CD4-positive, alpha-beta T cell (primary cell): Measurements from ENCODE around the gene TRIM47. TPM values are rescaled to one million over a fixed set of nuclear protein-coding genes. Genes with fewer than 3 reads are reported as not detected.
"Not testable (repeated sequence)": the region's sequence is repeated elsewhere in the genome, so short reads cannot be mapped to it uniquely, and the experiment has no call there.

Experiments
- ATAC-seq: fragments of 200-7000 bp; cut with Tn5 transposase; one replicate; pipeline ENCODE4 v1.10.0; 2022; ENCODE audit warnings: mild to moderate bottlenecking; ENCODE audit not compliant: poor library complexity
- CTCF ChIA-PET: fragments of 350-600 bp; sonication (Branson Sonifier 250); formaldehyde crosslinking; loops from one replicate; lab custom pipeline; 2021; ENCODE audit warnings: antibody characterized with exemption, inconsistent platforms; lab: Charles Lee
- POLR2A ChIA-PET: fragments of 350-600 bp; sonication (Branson Sonifier 250); formaldehyde crosslinking; loops from one replicate; lab custom pipeline; 2021; ENCODE audit warnings: antibody characterized with exemption, inconsistent platforms; lab: Charles Lee
- DNase-seq, 14 experiments: peaks; one replicate each; pipeline ENCODE4 v3.0.0-alpha.2; 2013 to 2020; ENCODE audit warnings: mixed read lengths in 2 of 14
- H3K27ac ChIP-seq, 2 donors: one replicate each; pipeline versions ENCODE4 v1.5.1 to v1.7.0; 2013; ENCODE audit warnings: low read length in 2 of 2, low read depth in 1 of 2, mild to moderate bottlenecking in 1 of 2
- H3K27me3 ChIP-seq, 2 experiments: 1 replicate in 1 of 2; 2 replicates in 1 of 2; pipeline versions ENCODE4 v1.6.1 to v1.7.0; 2013; ENCODE audit warnings: low read length in 2 of 2, control low read depth in 1 of 2, mild to moderate bottlenecking in 1 of 2, moderate library complexity in 1 of 2; ENCODE audit not compliant: insufficient read depth in 2 of 2, control insufficient read depth in 1 of 2
- H3K36me3 ChIP-seq: one replicate; pipeline ENCODE4 v1.6.1; 2013; ENCODE audit warnings: low read length, control low read depth; ENCODE audit not compliant: insufficient read depth
- H3K4me1 ChIP-seq: one replicate; pipeline ENCODE4 v1.6.1; 2013; ENCODE audit warnings: low read length, control low read depth; ENCODE audit not compliant: insufficient read depth
- H3K4me3 ChIP-seq: one replicate; pipeline ENCODE4 v1.5.1; 2013; ENCODE audit warnings: mild to moderate bottlenecking, low read length, moderate library complexity
- H3K9me3 ChIP-seq, 2 experiments: 1 replicate in 1 of 2; 2 replicates in 1 of 2; pipeline versions ENCODE4 v1.6.1 to v1.7.0; 2013; ENCODE audit warnings: low read length in 2 of 2, mild to moderate bottlenecking in 2 of 2, control low read depth in 1 of 2, moderate library complexity in 1 of 2; ENCODE audit not compliant: control insufficient read depth in 1 of 2, insufficient read depth in 1 of 2
- H3K27ac Mint-ChIP-seq: one replicate; pipeline ENCODE4 v1.8.0; 2020; ENCODE audit warnings: mixed read lengths
- H3K27me3 Mint-ChIP-seq: one replicate; pipeline ENCODE4 v1.8.0; 2021; ENCODE audit warnings: mixed read lengths
- H3K36me3 Mint-ChIP-seq: one replicate; pipeline ENCODE4 v1.8.0; 2021; ENCODE audit warnings: low read depth, mixed read lengths
- H3K4me1 Mint-ChIP-seq: one replicate; pipeline ENCODE4 v1.8.0; 2021; ENCODE audit warnings: low read depth, mixed read lengths
- H3K4me3 Mint-ChIP-seq: one replicate; pipeline ENCODE4 v1.8.0; 2020; ENCODE audit warnings: mild to moderate bottlenecking, mixed read lengths
- H3K9me3 Mint-ChIP-seq: one replicate; pipeline ENCODE4 v1.8.0; 2020; ENCODE audit warnings: mixed read lengths
- intact Hi-C, 2 experiments: fragments of 100-400 bp; cut with DNase I in 1 of 2; cut with micrococcal nuclease in 1 of 2; formaldehyde crosslinking; loops; one replicate each; pipeline versions ENCODE4 v1.15.1 to v1.9.0; 2023 to 2025; cut with DNase I, micrococcal nuclease
- total RNA-seq, 174 experiments: library from RNA in 2 of 174; stranded (reverse) in 2 of 174; gene quantifications; one replicate each; pipeline ENCODE4 v1.2.3 and lab custom pipeline; 2021 to 2026
- TF ChIP-seq, protein P1 (sequence below): fragments of 200-600 bp; IDR thresholded peaks from one replicate; pipeline ENCODE4 v1.8.0; 2022; ENCODE audit warnings: antibody characterized with exemption, mild to moderate bottlenecking

The TRIM47 gene
- total RNA-seq, 2 experiments from 2014 or later = 2.3 to 2.8 TPM

GRCh38 chr17:75888484-75888883 is 10.1 kb upstream of the TRIM47 start:
- intact Hi-C loops = no loop called here
- Histone ChIP-seq H3K27ac (no peak overlapping the region), H3K27me3 (no peaks in the 10 kb centered on the region), H3K9me3 (no peaks in the 10 kb centered on the region), H3K4me3 (no peak overlapping the region), H3K4me1 (peaks cover under 1% of the 10 kb centered on the region), H3K36me3 (peaks cover 21% of the 10 kb centered on the region)
- TF ChIP-seq, protein P1, sequence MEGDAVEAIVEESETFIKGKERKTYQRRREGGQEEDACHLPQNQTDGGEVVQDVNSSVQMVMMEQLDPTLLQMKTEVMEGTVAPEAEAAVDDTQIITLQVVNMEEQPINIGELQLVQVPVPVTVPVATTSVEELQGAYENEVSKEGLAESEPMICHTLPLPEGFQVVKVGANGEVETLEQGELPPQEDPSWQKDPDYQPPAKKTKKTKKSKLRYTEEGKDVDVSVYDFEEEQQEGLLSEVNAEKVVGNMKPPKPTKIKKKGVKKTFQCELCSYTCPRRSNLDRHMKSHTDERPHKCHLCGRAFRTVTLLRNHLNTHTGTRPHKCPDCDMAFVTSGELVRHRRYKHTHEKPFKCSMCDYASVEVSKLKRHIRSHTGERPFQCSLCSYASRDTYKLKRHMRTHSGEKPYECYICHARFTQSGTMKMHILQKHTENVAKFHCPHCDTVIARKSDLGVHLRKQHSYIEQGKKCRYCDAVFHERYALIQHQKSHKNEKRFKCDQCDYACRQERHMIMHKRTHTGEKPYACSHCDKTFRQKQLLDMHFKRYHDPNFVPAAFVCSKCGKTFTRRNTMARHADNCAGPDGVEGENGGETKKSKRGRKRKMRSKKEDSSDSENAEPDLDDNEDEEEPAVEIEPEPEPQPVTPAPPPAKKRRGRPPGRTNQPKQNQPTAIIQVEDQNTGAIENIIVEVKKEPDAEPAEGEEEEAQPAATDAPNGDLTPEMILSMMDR = no peak
- no peaks in the 10 kb centered on the region for H3K27me3 Mint-ChIP-seq
- H3K27ac Mint-ChIP-seq = no peak overlapping the region
- no peak overlapping the region for H3K4me3 Mint-ChIP-seq
- H3K9me3 Mint-ChIP-seq = no peaks in the 10 kb centered on the region
- CTCF ChIA-PET = interaction anchor here (3.3 kb wide), 1 partner anchor 11 kb away, joined by 8 read pairs; the partner anchor contains the start of gene TRIM47
- H3K4me1 Mint-ChIP-seq = no peaks in the 10 kb centered on the region
- peaks cover 8% of the 10 kb centered on the region for H3K36me3 Mint-ChIP-seq
- POLR2A ChIA-PET = interaction anchor here (0.9 kb wide), 1 partner anchor 13 kb away, joined by 3 read pairs; no protein-coding TSS in a partner anchor
- DNase-seq = no peak
- no peak for ATAC-seq

- H3K27me3 Mint-ChIP-seq, DNase-seq, intact Hi-C loops, H3K27ac ChIP-seq, ATAC-seq, H3K27ac Mint-ChIP-seq, H3K4me3 Mint-ChIP-seq, H3K4me1 Mint-ChIP-seq, H3K9me3 ChIP-seq, CTCF ChIA-PET, H3K9me3 Mint-ChIP-seq, H3K36me3 ChIP-seq, H3K4me3 ChIP-seq, POLR2A ChIA-PET, H3K27me3 ChIP-seq, H3K36me3 Mint-ChIP-seq: not testable (repeated sequence)
- peaks cover 14% of the 10 kb centered on the region for H3K4me1 ChIP-seq
Observed at GRCh38 chr17:75885860-75886259, 7.5 kb upstream of the TRIM47 start.

DNA sequence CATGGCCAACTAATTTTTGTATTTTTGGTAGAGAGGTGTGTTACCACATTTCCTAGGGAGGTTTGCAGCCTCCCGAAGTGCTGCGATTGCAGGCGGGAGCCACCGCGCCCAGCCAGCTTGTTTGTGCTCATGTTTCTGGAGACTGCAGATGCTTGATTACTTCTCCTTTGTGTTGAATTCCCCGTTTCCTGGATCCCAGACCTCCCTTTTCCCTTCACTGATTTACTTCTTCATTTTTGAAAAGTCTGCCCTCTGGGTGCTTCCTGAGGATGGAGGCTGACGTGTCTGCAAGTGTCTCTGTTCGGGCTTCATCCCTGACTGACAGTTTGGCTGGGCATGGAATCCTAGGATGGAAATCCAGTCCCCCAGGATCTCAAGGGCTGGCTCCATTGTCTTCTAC is 7.0 kb upstream of the TRIM47 start:
- no peak overlapping the region for H3K4me3 Mint-ChIP-seq
- Histone ChIP-seq H3K36me3 (no peaks in the 10 kb centered on the region), H3K4me3 (no peak overlapping the region), H3K27me3 (no peaks in the 10 kb centered on the region), H3K9me3 (no peaks in the 10 kb centered on the region), H3K27ac (no peak overlapping the region), H3K4me1 (peaks cover 14% of the 10 kb centered on the region)
- DNase-seq (no peak), ATAC-seq (no peak)
- ChIA-PET CTCF (no interaction called here), POLR2A (no interaction called here)
- TF ChIP-seq, protein P1 = no peak
- H3K9me3 Mint-ChIP-seq = no peaks in the 10 kb centered on the region
- H3K36me3 Mint-ChIP-seq = peaks cover 6% of the 10 kb centered on the region
- H3K4me1 Mint-ChIP-seq = peaks cover 8% of the 10 kb centered on the region
- intact Hi-C loops = no loop called here
- no peaks in the 10 kb centered on the region for H3K27me3 Mint-ChIP-seq
- H3K27ac Mint-ChIP-seq = no peak overlapping the region
